ENCODE data around the gene DTX3L.

The DTX3L gene

GRCh38 chr3:122564155-122564912, at the start of gene DTX3L, which contains the start of gene PARP9:
DTX3L (plus strand) TSS chr3:122564338; CDS start chr3:122564427, 89 bp downstream.
PARP9 (minus strand) TSS chr3:122564300; CDS start chr3:122559620, 4,680 bp downstream.
- FAIRE-seq: no peak

GRCh38 chr3:122515020-122515468, 49.1 kb upstream of the DTX3L start:
- no peak for FAIRE-seq

- FAIRE-seq: no peak
Observed at GRCh38 chr3:122515870-122516269, 48.3 kb upstream of the DTX3L start.

GRCh38 chr3:122516846-122517360, 47.2 kb upstream of the DTX3L start:
- FAIRE-seq: no peak

GRCh38 chr3:122519693-122520092, 44.4 kb upstream of the DTX3L start:
- FAIRE-seq: no peak

GRCh38 chr3:122520861-122521260, 43.3 kb upstream of the DTX3L start:
- FAIRE-seq: no peak

- FAIRE-seq: no peak
Observed at GRCh38 chr3:122523317-122523716, 40.8 kb upstream of the DTX3L start.

GRCh38 chr3:122530164-122530563, 34.0 kb upstream of the DTX3L start:
- no peak for FAIRE-seq

- no peak for FAIRE-seq
Observed at GRCh38 chr3:122533480-122533879, 30.7 kb upstream of the DTX3L start.

- no peak for FAIRE-seq
Observed at GRCh38 chr3:122533931-122534334, 30.2 kb upstream of the DTX3L start.

- no peak for FAIRE-seq
Observed at GRCh38 chr3:122535964-122536631, 28.0 kb upstream of the DTX3L start.

GRCh38 chr3:122536632-122537001, 27.5 kb upstream of the DTX3L start:
- no peak for FAIRE-seq

- no peak for FAIRE-seq
Observed at GRCh38 chr3:122538956-122539490, 25.1 kb upstream of the DTX3L start.

GRCh38 chr3:122546151-122546550, 18.0 kb upstream of the DTX3L start:
- FAIRE-seq: no peak

GRCh38 chr3:122548076-122548475, 16.1 kb upstream of the DTX3L start:
- no peak for FAIRE-seq

GRCh38 chr3:122548619-122549018, 15.5 kb upstream of the DTX3L start:
- no peak for FAIRE-seq

- FAIRE-seq: no peak
Observed at GRCh38 chr3:122553171-122553570, 11.0 kb upstream of the DTX3L start.

- no peak for FAIRE-seq
Observed at GRCh38 chr3:122555275-122556071, 8.7 kb upstream of the DTX3L start.

- FAIRE-seq: no peak
Observed at GRCh38 chr3:122557356-122557755, 6.8 kb upstream of the DTX3L start.

GRCh38 chr3:122558605-122559004, 5.5 kb upstream of the DTX3L start:
- FAIRE-seq: no peak

- no peak for FAIRE-seq
Observed at GRCh38 chr3:122559906-122560305, 4.2 kb upstream of the DTX3L start.

- FAIRE-seq: peak; percentile 89
Observed at GRCh38 chr3:122560680-122561079, 3.5 kb upstream of the DTX3L start.

All from G401.6 (cell line).